ENCODE measurements around the gene LTBP1.

DNA sequence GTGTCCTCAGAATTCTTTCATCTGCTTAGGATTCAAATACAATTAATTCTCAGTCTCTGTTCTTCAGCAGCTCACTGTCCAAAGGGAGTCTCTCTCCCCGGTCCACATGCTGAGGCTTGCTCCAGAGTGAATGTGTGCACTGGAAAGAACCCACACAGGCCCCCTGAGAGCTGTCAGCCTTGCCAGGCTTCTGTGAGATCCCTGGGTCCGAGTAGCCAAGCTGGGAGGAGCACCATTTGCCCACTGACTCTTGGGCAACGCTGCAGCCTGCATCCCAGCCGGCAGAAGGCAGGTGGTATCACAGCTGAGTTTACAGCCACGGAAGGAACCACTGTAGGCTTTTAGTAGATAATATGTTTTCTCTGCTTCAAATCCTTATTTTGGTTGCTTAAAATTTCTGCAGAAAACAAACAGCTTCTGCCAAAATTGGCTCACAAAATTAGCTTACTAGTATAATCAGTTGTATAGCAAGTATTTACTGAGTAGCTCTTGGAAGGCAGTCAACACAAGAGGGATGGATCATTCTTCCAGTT, 21.4 kb upstream of the LTBP1 start:
- TF ChIP-seq, protein P1, sequence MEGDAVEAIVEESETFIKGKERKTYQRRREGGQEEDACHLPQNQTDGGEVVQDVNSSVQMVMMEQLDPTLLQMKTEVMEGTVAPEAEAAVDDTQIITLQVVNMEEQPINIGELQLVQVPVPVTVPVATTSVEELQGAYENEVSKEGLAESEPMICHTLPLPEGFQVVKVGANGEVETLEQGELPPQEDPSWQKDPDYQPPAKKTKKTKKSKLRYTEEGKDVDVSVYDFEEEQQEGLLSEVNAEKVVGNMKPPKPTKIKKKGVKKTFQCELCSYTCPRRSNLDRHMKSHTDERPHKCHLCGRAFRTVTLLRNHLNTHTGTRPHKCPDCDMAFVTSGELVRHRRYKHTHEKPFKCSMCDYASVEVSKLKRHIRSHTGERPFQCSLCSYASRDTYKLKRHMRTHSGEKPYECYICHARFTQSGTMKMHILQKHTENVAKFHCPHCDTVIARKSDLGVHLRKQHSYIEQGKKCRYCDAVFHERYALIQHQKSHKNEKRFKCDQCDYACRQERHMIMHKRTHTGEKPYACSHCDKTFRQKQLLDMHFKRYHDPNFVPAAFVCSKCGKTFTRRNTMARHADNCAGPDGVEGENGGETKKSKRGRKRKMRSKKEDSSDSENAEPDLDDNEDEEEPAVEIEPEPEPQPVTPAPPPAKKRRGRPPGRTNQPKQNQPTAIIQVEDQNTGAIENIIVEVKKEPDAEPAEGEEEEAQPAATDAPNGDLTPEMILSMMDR (optimal IDR thresholded peaks at IDR 0.05 in 1 of 3, IDR thresholded peaks at IDR 0.05 in 1 of 3, conservative IDR thresholded peaks at IDR 0.05 in 1 of 3; ENCODE audit: extremely low read depth in 1 of 3, insufficient read depth in 2 of 3, low read length in 3 of 3), result no peak
- TF ChIP-seq EZH2 (IDR thresholded peaks at IDR 0.05; ENCODE audit: low read length), result no peak

All from keratinocyte (primary cell).